Liver (tissue), 9 donors: ENCODE results near the gene SFMBT2. TPM values are rescaled to one million over a fixed set of nuclear protein-coding genes. Genes with fewer than 3 reads are reported as not detected.

Experiments used
- DNase-seq: peaks from one replicate; pipeline ENCODE4 v3.0.0-alpha.2; 2017; ENCODE audit warnings: low spot score
- H3K27ac ChIP-seq, 2 donors: one replicate each; pipeline ENCODE4 v1.7.0; 2013; ENCODE audit warnings: inconsistent platforms in 2 of 2, low read length in 2 of 2, control low read depth in 1 of 2, low read depth in 1 of 2, mild to moderate bottlenecking in 1 of 2
- H3K27me3 ChIP-seq, 4 donors: one replicate each; pipeline versions ENCODE4 v1.6.1 to v1.7.0; 2013; ENCODE audit warnings: low read length in 3 of 4, inconsistent platforms in 1 of 4, mild to moderate bottlenecking in 1 of 4, moderate library complexity in 1 of 4; ENCODE audit not compliant: control insufficient read depth in 4 of 4, insufficient read depth in 4 of 4
- H3K36me3 ChIP-seq, 4 donors: one replicate each; pipeline versions ENCODE4 v1.6.1 to v1.7.0; 2013; ENCODE audit warnings: low read length in 3 of 4, mild to moderate bottlenecking in 3 of 4, low read depth in 1 of 4, moderate library complexity in 1 of 4; ENCODE audit not compliant: control insufficient read depth in 4 of 4, insufficient read depth in 3 of 4
- H3K4me1 ChIP-seq, 4 donors: one replicate each; pipeline versions ENCODE4 v1.6.1 to v1.7.0; 2013; ENCODE audit warnings: low read length in 3 of 4, mild to moderate bottlenecking in 3 of 4, moderate library complexity in 1 of 4; ENCODE audit not compliant: control insufficient read depth in 4 of 4, insufficient read depth in 4 of 4
- H3K4me3 ChIP-seq, 3 donors: one replicate each; pipeline versions ENCODE4 v1.6.1 to v1.7.0; 2013; ENCODE audit warnings: low read length in 3 of 3, control low read depth in 1 of 3, low read depth in 1 of 3, mild to moderate bottlenecking in 1 of 3
- H3K9ac ChIP-seq, 2 donors: one replicate each; pipeline ENCODE4 v1.7.0; 2013; ENCODE audit warnings: low read length in 2 of 2, mild to moderate bottlenecking in 2 of 2, moderate library complexity in 2 of 2, control low read depth in 1 of 2, low read depth in 1 of 2
- H3K9me3 ChIP-seq, 4 donors: one replicate each; pipeline versions ENCODE4 v1.6.1 to v1.7.0; 2013; ENCODE audit warnings: low read length in 3 of 4; ENCODE audit not compliant: control insufficient read depth in 4 of 4
- EGR1 ChIP-seq, 2 donors: IDR thresholded peaks; 2 replicates each; pipeline ENCODE4 v1.6.1; 2016 to 2018; ENCODE audit warnings: antibody characterized with exemption in 2 of 2, low read depth in 2 of 2
- FOXA1 ChIP-seq: IDR thresholded peaks from 2 replicates; pipeline ENCODE4 v1.6.1; 2016; ENCODE audit warnings: antibody characterized with exemption
- FOXA2 ChIP-seq: IDR thresholded peaks from 2 replicates; pipeline ENCODE4 v1.6.1; 2016; ENCODE audit warnings: antibody characterized with exemption
- GABPA ChIP-seq, 2 donors: IDR thresholded peaks in 1 of 2; conservative IDR thresholded peaks in 1 of 2; 2 replicates each; pipeline ENCODE4 v1.6.1; 2016; ENCODE audit warnings: antibody characterized with exemption in 2 of 2, mild to moderate bottlenecking in 1 of 2, moderate library complexity in 1 of 2
- HNF4A ChIP-seq, 2 donors: conservative IDR thresholded peaks; 2 replicates each; pipeline ENCODE4 v1.6.1; 2016; ENCODE audit warnings: antibody characterized with exemption in 2 of 2, mild to moderate bottlenecking in 2 of 2
- HNF4G ChIP-seq: IDR thresholded peaks from 2 replicates; pipeline ENCODE4 v1.6.1; 2016; ENCODE audit warnings: antibody characterized with exemption
- JUND ChIP-seq, 2 donors: IDR thresholded peaks; 2 replicates each; pipeline ENCODE4 v1.6.1; 2016; ENCODE audit warnings: antibody characterized with exemption in 2 of 2
- NR2F2 ChIP-seq: IDR thresholded peaks from 2 replicates; pipeline ENCODE4 v1.6.1; 2016; ENCODE audit warnings: antibody characterized with exemption
- RXRA ChIP-seq, 2 donors: IDR thresholded peaks; 2 replicates each; pipeline ENCODE4 v1.6.1; 2017 to 2018; ENCODE audit warnings: antibody characterized with exemption in 2 of 2, mild to moderate bottlenecking in 1 of 2
- SP1 ChIP-seq: IDR thresholded peaks from 2 replicates; pipeline ENCODE4 v1.6.1; 2018; ENCODE audit warnings: antibody characterized with exemption, mild to moderate bottlenecking
- TAF1 ChIP-seq: conservative IDR thresholded peaks from 2 replicates; pipeline ENCODE4 v1.6.1; 2016; ENCODE audit warnings: antibody characterized with exemption, mild to moderate bottlenecking
- YY1 ChIP-seq: IDR thresholded peaks from 2 replicates; pipeline ENCODE4 v1.6.1; 2016; ENCODE audit warnings: antibody characterized with exemption, mild to moderate bottlenecking
- WGBS: extraction: QIAGEN DNeasy Blood & Tissue Kit; methylation state at CpG from one replicate; pipeline ENCODE4 v1.1.7; 2013; 5-methylcytosine and 5-hydroxymethylcytosine counted together
- polyA plus RNA-seq, 2 donors: library from polyadenylated mRNA; stranded (reverse) in 1 of 2; unstranded in 1 of 2; fragments of 200-250 nt in 1 of 2; fragments of >200 nt in 1 of 2; fragmentation: Nextera tagmentation in 1 of 2; extraction: Ambion mirVana in 1 of 2; gene quantifications; one replicate each; pipeline versions ENCODE4 v1.2.1 to v1.2.3, GENCODE V29; 2013 to 2015
- total RNA-seq, 2 donors: library from RNA; depleted of rRNA; stranded (reverse); fragments of >200 nt; gene quantifications; one replicate each; pipeline ENCODE4 v1.2.3, GENCODE V29; 2014
- TF ChIP-seq, protein P1 (sequence below): IDR thresholded peaks from 2 replicates; pipeline ENCODE4 v1.6.1; 2016; ENCODE audit warnings: antibody characterized with exemption
- TF ChIP-seq, protein P2 (sequence below): IDR thresholded peaks from 2 replicates; pipeline ENCODE4 v1.6.1; 2016; ENCODE audit warnings: antibody characterized with exemption
- TF ChIP-seq, protein P3 (sequence below): IDR thresholded peaks from 2 replicates; pipeline ENCODE4 v1.6.1; 2016; ENCODE audit warnings: antibody characterized with exemption
- TF ChIP-seq, protein P4 (sequence below): fragments of 150-350 bp; IDR thresholded peaks from 2 replicates; pipeline ENCODE4 v1.5.1; 2017; ENCODE audit warnings: improper control_type of control experiment, low read depth, low read length; ENCODE audit not compliant: missing input control
- TF ChIP-seq, protein P5 (sequence below): IDR thresholded peaks from 2 replicates; pipeline ENCODE4 v1.6.1; 2016; ENCODE audit warnings: antibody characterized with exemption, mild to moderate bottlenecking
- donor health status: healthy.
- donor health status: healthy.
- donor health status: healthy.
- donor health status: healthy.
- donor health status: healthy.

Gene SFMBT2
- total and polyA plus RNA-seq, 4 donors, result 0.46 to 2.8 (median 1.5) TPM

DNA sequence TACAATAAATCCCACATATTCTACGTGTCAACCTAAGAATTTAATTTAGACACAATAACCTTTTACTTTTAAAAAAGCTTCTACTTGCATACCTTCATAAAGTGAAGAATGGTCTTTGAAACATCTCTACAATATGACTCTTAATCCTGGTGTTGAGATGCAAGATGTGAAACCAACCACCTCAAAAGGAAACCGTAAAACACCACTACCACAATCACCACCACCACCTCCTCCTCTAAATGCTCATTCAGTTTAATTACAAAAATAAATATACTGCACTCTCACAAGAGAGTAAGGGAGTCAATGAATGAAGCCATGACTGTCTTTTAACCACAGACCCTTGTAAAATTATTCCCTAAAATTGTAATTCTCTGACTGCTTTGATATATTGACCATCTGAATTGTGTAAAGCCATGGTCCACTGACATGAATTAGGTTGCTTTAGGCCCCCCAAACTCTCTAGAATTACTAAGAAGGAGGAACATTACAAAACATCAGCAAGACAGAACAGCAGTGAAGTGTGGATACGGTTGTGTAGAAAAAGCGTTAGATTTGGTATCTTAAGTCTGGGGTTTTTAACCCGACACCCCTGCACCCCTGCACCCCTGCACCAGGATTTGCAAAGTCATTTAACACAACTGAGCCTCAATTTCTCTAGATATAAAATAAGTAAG, 171.4 kb downstream of the SFMBT2 start:
- Histone ChIP-seq H3K9ac (no peak overlapping the region), H3K36me3 (no peaks in the 10 kb centered on the region), H3K9me3 (peaks cover 0 to 7% (median 0%) of the 10 kb centered on the region in 4 donors), H3K4me3 (no peak overlapping the region), H3K4me1 (no peaks in the 10 kb centered on the region), H3K27ac (no peak overlapping the region), H3K27me3 (no peaks in the 10 kb centered on the region)
- TF ChIP-seq, protein P1, sequence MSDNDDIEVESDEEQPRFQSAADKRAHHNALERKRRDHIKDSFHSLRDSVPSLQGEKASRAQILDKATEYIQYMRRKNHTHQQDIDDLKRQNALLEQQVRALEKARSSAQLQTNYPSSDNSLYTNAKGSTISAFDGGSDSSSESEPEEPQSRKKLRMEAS, result no peak
- no peak for TF ChIP-seq FOXA2
- no peak for TF ChIP-seq NR2F2
- TF ChIP-seq, protein P2, sequence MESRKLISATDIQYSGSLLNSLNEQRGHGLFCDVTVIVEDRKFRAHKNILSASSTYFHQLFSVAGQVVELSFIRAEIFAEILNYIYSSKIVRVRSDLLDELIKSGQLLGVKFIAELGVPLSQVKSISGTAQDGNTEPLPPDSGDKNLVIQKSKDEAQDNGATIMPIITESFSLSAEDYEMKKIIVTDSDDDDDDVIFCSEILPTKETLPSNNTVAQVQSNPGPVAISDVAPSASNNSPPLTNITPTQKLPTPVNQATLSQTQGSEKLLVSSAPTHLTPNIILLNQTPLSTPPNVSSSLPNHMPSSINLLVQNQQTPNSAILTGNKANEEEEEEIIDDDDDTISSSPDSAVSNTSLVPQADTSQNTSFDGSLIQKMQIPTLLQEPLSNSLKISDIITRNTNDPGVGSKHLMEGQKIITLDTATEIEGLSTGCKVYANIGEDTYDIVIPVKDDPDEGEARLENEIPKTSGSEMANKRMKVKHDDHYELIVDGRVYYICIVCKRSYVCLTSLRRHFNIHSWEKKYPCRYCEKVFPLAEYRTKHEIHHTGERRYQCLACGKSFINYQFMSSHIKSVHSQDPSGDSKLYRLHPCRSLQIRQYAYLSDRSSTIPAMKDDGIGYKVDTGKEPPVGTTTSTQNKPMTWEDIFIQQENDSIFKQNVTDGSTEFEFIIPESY, result no peak
- no peak for TF ChIP-seq YY1
- TF ChIP-seq RXRA (IDR thresholded peaks at IDR 0.05), result no peak
- TF ChIP-seq, protein P3, sequence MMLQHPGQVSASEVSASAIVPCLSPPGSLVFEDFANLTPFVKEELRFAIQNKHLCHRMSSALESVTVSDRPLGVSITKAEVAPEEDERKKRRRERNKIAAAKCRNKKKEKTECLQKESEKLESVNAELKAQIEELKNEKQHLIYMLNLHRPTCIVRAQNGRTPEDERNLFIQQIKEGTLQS, result no peak
- TF ChIP-seq, protein P4, sequence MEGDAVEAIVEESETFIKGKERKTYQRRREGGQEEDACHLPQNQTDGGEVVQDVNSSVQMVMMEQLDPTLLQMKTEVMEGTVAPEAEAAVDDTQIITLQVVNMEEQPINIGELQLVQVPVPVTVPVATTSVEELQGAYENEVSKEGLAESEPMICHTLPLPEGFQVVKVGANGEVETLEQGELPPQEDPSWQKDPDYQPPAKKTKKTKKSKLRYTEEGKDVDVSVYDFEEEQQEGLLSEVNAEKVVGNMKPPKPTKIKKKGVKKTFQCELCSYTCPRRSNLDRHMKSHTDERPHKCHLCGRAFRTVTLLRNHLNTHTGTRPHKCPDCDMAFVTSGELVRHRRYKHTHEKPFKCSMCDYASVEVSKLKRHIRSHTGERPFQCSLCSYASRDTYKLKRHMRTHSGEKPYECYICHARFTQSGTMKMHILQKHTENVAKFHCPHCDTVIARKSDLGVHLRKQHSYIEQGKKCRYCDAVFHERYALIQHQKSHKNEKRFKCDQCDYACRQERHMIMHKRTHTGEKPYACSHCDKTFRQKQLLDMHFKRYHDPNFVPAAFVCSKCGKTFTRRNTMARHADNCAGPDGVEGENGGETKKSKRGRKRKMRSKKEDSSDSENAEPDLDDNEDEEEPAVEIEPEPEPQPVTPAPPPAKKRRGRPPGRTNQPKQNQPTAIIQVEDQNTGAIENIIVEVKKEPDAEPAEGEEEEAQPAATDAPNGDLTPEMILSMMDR, result no peak
- WGBS, result 80% methylated on average over 5 of the region's 5 CpGs
- no peak for DNase-seq

DNA sequence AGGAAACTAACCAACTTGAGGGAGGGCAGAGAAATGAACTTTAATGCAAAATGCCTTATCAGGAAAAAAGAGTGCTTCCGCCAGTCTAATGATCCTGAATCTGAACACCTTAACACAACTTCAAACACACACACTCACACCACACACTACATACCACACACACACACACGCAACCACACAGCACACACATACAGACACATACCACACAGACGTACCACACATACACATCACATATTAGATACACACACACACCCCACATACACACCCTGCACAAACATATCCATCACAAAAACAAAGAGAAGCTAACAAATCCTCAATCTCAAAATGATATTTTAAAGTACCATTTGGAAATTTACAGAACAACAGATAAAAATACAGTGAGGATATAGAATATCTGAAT, 175.5 kb downstream of the SFMBT2 start:
- H3K36me3 ChIP-seq, result no peaks in the 10 kb centered on the region
- no peak overlapping the region for H3K9ac ChIP-seq
- DNase-seq, result no peak
- TF ChIP-seq TAF1 (no peak), JUND (IDR thresholded peaks at IDR 0.05) (no peak), FOXA1 (no peak), SP1 (no peak), GABPA (IDR thresholded peaks at IDR 0.05 in 1 of 2, conservative IDR thresholded peaks at IDR 0.05 in 1 of 2) (no peak), HNF4A (conservative IDR thresholded peaks at IDR 0.05) (no peak), RXRA (IDR thresholded peaks at IDR 0.05) (no peak), YY1 (no peak), HNF4G (no peak), EGR1 (IDR thresholded peaks at IDR 0.05; ENCODE audit: low read depth in 2 of 2) (no peak), NR2F2 (no peak)
- TF ChIP-seq, protein P3, result no peak
- TF ChIP-seq, protein P2, result no peak
- TF ChIP-seq, protein P1, result no peak
- TF ChIP-seq, protein P5, sequence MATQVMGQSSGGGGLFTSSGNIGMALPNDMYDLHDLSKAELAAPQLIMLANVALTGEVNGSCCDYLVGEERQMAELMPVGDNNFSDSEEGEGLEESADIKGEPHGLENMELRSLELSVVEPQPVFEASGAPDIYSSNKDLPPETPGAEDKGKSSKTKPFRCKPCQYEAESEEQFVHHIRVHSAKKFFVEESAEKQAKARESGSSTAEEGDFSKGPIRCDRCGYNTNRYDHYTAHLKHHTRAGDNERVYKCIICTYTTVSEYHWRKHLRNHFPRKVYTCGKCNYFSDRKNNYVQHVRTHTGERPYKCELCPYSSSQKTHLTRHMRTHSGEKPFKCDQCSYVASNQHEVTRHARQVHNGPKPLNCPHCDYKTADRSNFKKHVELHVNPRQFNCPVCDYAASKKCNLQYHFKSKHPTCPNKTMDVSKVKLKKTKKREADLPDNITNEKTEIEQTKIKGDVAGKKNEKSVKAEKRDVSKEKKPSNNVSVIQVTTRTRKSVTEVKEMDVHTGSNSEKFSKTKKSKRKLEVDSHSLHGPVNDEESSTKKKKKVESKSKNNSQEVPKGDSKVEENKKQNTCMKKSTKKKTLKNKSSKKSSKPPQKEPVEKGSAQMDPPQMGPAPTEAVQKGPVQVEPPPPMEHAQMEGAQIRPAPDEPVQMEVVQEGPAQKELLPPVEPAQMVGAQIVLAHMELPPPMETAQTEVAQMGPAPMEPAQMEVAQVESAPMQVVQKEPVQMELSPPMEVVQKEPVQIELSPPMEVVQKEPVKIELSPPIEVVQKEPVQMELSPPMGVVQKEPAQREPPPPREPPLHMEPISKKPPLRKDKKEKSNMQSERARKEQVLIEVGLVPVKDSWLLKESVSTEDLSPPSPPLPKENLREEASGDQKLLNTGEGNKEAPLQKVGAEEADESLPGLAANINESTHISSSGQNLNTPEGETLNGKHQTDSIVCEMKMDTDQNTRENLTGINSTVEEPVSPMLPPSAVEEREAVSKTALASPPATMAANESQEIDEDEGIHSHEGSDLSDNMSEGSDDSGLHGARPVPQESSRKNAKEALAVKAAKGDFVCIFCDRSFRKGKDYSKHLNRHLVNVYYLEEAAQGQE, result no peak
- WGBS, result 92% methylated on average over 3 of the region's 3 CpGs
- peaks cover 0 to 5% (median 3%) of the 10 kb centered on the region in 4 donors for H3K4me1 ChIP-seq
- H3K27ac ChIP-seq, result no peak overlapping the region
- no peak overlapping the region for H3K4me3 ChIP-seq
- H3K27me3 ChIP-seq, result peaks cover 0 to 2% (median 0%) of the 10 kb centered on the region in 4 donors
- H3K9me3 ChIP-seq, result peaks cover 0 to 7% (median 0%) of the 10 kb centered on the region in 4 donors
